ENCODE measurements around the gene MACROD1.
"Not testable (repeated sequence)": the region's sequence is repeated elsewhere in the genome, so short reads cannot be mapped to it uniquely, and the experiment has no call there.

Gene MACROD1

DNA sequence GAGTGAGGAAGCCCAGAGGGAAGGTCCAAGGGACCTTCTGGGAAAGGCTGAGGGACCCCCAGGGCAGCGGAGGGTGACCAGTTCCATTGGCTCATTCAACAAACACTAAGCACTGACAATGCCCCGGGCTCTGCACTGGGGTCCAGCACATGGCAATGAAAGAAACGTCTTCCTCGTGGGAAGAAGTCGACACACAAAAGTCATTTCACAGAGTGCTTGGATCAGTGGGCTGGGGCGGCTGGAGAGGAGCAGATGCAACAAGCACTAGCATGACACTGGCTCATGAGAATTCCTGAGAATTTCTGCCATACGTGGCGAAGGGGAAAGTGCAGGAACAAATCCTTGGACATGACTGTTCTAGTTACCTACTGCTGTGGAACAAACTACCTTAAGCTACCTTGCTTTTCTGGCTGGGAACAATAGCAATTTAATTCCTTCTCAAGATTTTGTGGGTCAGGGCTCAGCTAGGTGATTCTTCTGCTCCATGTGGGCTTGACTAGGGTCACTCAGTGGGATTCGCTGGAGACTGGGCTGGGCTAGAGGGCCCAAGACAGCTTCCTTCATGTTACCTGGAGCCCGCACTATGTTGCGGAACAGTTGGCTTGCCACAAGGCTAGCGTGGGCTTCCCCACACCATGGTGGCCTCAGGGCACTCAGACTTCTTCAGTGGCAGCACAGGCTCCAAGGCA, 13.2 kb upstream of the MACROD1 start:
- no peak overlapping the region for H3K27ac ChIP-seq
- H3K36me3 ChIP-seq (ENCODE audit: insufficient read depth, low read length), result no peaks in the 10 kb centered on the region
- H3K9ac ChIP-seq (ENCODE audit: insufficient read length), result no peak overlapping the region
- no peak for DNase-seq (ENCODE audit: low read depth, low spot score)
- no peaks in the 10 kb centered on the region for H3K9me3 ChIP-seq (ENCODE audit: low read depth, low read length)
- TF ChIP-seq FOXP2 (optimal IDR thresholded peaks at IDR 0.05; ENCODE audit: control extremely low read depth, extremely low read length, insufficient read depth) (no peak), EZH2 (IDR thresholded peaks at IDR 0.05) (no peak), POLR2AphosphoS5 (IDR thresholded peaks at IDR 0.05; ENCODE audit: borderline replicate concordance, low read depth, low read length) (no peak)
- no peak overlapping the region for H3K4me3 ChIP-seq

DNA sequence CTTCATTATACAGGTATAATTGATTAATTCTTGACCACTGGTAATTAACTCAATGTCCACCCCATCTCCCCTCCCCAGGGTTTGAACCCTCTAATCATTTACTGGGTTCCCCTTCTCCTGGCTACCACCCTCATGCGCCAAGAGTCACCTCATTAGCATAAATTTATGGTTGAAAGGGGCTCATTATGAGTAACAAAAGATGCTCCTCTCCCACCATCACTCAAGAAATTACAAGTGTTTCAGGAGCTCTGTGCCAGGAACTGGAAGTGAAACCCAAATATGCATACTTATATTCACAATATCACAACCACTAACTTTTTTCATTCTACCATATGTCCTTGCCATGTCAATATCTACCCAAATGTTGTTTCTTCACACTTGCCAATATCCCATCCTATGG, 12.3 kb upstream of the MACROD1 start:
- no peak overlapping the region for H3K4me3 ChIP-seq
- no peak overlapping the region for H3K27ac ChIP-seq
- H3K36me3 ChIP-seq (ENCODE audit: insufficient read depth, low read length), result no peaks in the 10 kb centered on the region
- no peak for DNase-seq (ENCODE audit: low read depth, low spot score)
- no peak overlapping the region for H3K9ac ChIP-seq (ENCODE audit: insufficient read length)
- TF ChIP-seq POLR2AphosphoS5 (IDR thresholded peaks at IDR 0.05; ENCODE audit: borderline replicate concordance, low read depth, low read length) (no peak), EZH2 (IDR thresholded peaks at IDR 0.05) (no peak), FOXP2 (optimal IDR thresholded peaks at IDR 0.05; ENCODE audit: control extremely low read depth, extremely low read length, insufficient read depth) (no peak)
- H3K9me3 ChIP-seq (ENCODE audit: low read depth, low read length), result no peaks in the 10 kb centered on the region

DNA sequence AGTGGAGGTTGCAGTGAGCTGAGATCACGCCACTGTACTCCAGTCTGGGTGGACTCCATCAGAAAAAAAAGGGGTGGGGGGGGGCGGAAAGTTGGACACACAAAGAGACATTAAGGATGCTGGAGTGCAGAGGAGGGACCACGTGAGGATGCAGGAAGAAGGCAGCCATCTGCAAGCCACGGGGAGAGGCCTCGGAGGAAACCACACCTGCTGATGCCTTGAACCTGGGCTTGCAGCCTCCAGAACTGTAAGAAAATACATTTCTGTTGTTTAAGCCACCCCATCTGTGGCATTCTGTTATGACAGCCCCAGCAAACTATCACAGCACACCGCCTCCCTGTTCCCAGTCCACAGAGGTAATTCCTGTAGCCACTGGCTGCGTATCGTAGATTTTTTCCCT, 10.8 kb upstream of the MACROD1 start:
- Histone ChIP-seq H3K27ac (no peak overlapping the region), H3K9me3 (ENCODE audit: low read depth, low read length) (no peaks in the 10 kb centered on the region), H3K4me3 (no peak overlapping the region), H3K9ac (ENCODE audit: insufficient read length) (no peak overlapping the region), H3K36me3 (ENCODE audit: insufficient read depth, low read length) (no peaks in the 10 kb centered on the region)
- no peak for DNase-seq (ENCODE audit: low read depth, low spot score)
- TF ChIP-seq POLR2AphosphoS5 (IDR thresholded peaks at IDR 0.05; ENCODE audit: borderline replicate concordance, low read depth, low read length), result no peak
- TF ChIP-seq EZH2 (IDR thresholded peaks at IDR 0.05), result no peak
- no peak for TF ChIP-seq FOXP2 (optimal IDR thresholded peaks at IDR 0.05; ENCODE audit: control extremely low read depth, extremely low read length, insufficient read depth)

DNA sequence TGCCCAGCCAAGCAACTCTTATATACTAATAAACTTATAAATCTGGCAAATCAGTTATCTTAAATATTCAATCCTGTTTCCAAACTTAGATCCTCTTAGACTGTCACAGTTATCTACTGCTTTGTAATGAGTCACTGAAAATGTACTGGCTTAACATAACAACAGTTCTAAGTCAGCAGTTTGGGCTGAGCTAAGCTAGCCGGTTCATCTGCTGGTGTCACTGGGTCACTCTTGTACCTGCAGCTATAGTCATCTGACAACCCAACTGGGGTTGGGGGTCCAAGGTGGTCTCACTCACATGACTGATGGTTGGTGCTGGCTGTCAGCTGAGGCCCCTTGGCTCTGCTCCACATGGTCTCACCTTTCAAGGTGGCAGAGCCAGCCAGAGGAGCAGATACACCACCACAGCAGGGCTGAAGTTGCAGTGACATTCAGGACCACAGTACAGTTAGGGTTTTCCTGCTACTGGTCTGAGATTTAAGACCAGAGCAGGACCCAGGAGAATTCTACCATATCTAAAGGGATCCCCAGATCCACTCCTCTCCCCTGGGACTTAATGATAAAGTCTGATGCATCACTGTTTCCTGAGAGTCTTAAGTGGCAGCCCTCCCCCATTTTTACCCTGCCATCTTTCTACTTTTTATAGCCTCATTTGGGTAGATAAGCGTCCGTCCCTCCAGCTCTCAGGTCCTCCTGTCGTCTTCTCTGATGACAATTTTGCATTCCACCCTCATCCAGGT, 7.9 kb upstream of the MACROD1 start:
- Histone ChIP-seq H3K36me3 (ENCODE audit: insufficient read depth, low read length) (no peaks in the 10 kb centered on the region), H3K9ac (ENCODE audit: insufficient read length) (no peak overlapping the region), H3K27ac (no peak overlapping the region), H3K9me3 (ENCODE audit: low read depth, low read length) (no peaks in the 10 kb centered on the region), H3K4me3 (no peak overlapping the region)
- TF ChIP-seq EZH2 (IDR thresholded peaks at IDR 0.05), result no peak
- TF ChIP-seq POLR2AphosphoS5 (IDR thresholded peaks at IDR 0.05; ENCODE audit: borderline replicate concordance, low read depth, low read length), result no peak
- no peak for TF ChIP-seq FOXP2 (optimal IDR thresholded peaks at IDR 0.05; ENCODE audit: control extremely low read depth, extremely low read length, insufficient read depth)
- DNase-seq (ENCODE audit: low read depth, low spot score), result no peak

DNA sequence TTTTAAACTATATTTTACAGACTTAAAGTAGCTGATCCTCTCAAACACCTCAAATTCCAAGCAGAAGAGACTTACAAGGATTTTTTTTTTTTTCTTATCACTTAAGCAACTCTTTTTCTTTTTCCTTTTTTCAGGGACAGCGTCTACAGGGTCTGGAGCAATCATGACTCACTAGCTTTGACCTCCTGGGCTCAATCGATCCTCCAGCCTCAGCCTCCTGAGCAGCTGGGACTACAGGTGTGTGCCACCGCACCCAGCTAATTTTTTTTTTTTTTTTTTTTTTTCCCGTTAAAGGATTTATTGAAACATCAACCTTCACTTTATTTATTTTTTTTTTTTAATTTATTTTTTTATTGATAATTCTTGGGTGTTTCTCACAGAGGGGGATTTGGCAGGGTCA, 4.5 kb upstream of the MACROD1 start:
- Histone ChIP-seq H3K4me3 (no peak overlapping the region), H3K36me3 (ENCODE audit: insufficient read depth, low read length) (no peaks in the 10 kb centered on the region), H3K27ac (no peak overlapping the region), H3K9ac (ENCODE audit: insufficient read length) (no peak overlapping the region), H3K9me3 (ENCODE audit: low read depth, low read length) (no peaks in the 10 kb centered on the region)
- DNase-seq (ENCODE audit: low read depth, low spot score), result no peak
- TF ChIP-seq POLR2AphosphoS5 (IDR thresholded peaks at IDR 0.05; ENCODE audit: borderline replicate concordance, low read depth, low read length), result no peak
- TF ChIP-seq EZH2 (IDR thresholded peaks at IDR 0.05), result no peak
- TF ChIP-seq FOXP2 (optimal IDR thresholded peaks at IDR 0.05; ENCODE audit: control extremely low read depth, extremely low read length, insufficient read depth), result no peak

DNA sequence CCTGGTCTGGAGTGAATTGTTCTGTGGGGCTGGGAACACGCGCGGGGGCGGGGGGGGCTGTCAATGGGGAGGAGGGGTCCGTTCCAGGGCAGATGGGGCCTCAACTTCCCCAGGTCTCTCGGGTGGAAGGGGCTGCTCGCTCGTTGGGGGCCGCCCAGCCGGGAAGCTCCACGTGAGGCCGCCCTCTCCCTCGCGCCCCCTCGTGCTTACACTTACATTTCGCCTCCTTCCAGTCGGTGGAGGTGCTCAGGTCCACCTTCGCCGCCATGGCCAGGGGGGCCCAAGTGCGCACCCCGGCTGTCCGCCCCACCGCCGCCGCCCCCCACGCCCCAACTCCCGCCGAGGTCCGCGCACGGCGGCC, 452 bp downstream of the MACROD1 start:
- Histone ChIP-seq H3K9me3 (ENCODE audit: low read depth, low read length) (no peaks in the 10 kb centered on the region), H3K27ac (no peak overlapping the region), H3K4me3 (peak overlapping the region; percentile 96), H3K9ac (ENCODE audit: insufficient read length) (peak overlapping the region; percentile 80), H3K36me3 (ENCODE audit: insufficient read depth, low read length) (no peaks in the 10 kb centered on the region)
- TF ChIP-seq EZH2 (IDR thresholded peaks at IDR 0.05) (no peak), FOXP2 (optimal IDR thresholded peaks at IDR 0.05; ENCODE audit: control extremely low read depth, extremely low read length, insufficient read depth) (no peak), POLR2AphosphoS5 (IDR thresholded peaks at IDR 0.05; ENCODE audit: borderline replicate concordance, low read depth, low read length) (no peak)
- no peak for DNase-seq (ENCODE audit: low read depth, low spot score)

DNA sequence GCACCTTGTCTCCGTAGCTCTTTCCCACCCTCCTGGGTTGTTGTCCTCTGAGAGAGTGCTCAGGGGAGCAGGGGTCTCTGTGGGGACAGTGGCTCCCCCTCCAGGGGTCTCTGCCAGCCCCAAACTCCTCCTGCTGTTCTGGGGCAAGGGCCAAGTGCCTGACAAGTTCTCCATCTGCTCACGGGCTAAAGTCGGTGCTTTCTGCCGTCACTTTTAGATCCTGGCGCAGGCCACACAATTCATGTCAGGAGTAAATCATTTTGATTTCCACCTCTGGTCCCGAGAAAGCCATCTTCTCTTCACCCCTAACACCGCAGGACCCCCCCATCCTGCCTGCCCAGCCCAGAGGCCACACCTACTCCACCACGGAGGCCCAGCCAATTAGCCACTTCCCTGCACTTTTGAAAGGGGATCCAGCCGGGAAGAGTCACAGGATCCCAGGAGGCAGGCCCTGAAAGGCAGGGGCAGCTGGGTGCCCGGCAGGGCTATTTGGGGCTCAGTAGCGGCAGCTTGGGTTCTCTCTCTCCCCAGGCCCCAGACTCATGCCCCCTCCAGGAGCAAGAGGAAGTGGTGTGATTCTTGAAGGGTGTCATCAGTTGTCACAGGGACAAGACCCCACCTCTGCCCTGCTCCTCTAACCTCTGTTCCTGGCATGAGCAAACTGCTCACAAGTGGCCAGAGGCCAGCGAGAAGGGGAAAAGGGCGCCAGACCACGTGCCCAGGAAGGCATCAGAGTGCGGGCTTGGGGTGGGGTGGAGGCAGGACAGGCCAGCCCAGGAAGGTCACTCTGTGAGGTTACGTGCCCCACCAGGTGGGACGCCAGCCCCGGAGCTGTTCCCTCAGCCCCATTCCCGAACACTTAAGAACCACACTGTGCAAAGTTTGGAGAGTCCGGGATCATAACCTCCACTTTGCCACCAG, 1.3 kb downstream of the MACROD1 start:
- Histone ChIP-seq H3K9ac (ENCODE audit: insufficient read length) (peak overlapping the region; percentile 80), H3K36me3 (ENCODE audit: insufficient read depth, low read length) (no peaks in the 10 kb centered on the region), H3K9me3 (ENCODE audit: low read depth, low read length) (no peaks in the 10 kb centered on the region), H3K4me3 (peak overlapping the region; percentile 96), H3K27ac (no peak overlapping the region)
- no peak for DNase-seq (ENCODE audit: low read depth, low spot score)
- TF ChIP-seq POLR2AphosphoS5 (IDR thresholded peaks at IDR 0.05; ENCODE audit: borderline replicate concordance, low read depth, low read length), result no peak
- TF ChIP-seq EZH2 (IDR thresholded peaks at IDR 0.05), result no peak
- no peak for TF ChIP-seq FOXP2 (optimal IDR thresholded peaks at IDR 0.05; ENCODE audit: control extremely low read depth, extremely low read length, insufficient read depth)

DNA sequence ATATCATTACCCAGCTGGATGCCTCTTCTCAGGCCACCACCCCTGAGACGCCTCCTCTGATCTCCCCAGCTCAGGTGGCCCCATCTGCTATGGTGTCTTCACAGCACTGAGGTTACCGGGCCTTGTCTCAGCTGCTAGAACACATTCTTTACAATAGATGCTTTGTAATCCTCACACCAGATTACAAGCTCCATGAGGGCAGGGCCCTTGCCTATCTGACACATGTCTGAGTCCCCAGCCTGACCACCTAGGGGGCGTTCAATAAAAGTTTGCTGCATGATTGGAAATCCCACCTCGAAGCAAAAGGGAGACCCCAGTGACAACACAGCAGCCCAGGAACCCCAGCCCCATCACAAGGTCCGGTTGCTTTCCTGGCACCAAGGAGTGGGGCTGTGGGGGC, 2.0 kb downstream of the MACROD1 start:
- Histone ChIP-seq H3K9me3 (ENCODE audit: low read depth, low read length) (no peaks in the 10 kb centered on the region), H3K9ac (ENCODE audit: insufficient read length) (no peak overlapping the region), H3K27ac (no peak overlapping the region), H3K36me3 (ENCODE audit: insufficient read depth, low read length) (no peaks in the 10 kb centered on the region), H3K4me3 (no peak overlapping the region)
- TF ChIP-seq POLR2AphosphoS5 (IDR thresholded peaks at IDR 0.05; ENCODE audit: borderline replicate concordance, low read depth, low read length), result no peak
- no peak for TF ChIP-seq EZH2 (IDR thresholded peaks at IDR 0.05)
- no peak for TF ChIP-seq FOXP2 (optimal IDR thresholded peaks at IDR 0.05; ENCODE audit: control extremely low read depth, extremely low read length, insufficient read depth)
- DNase-seq (ENCODE audit: low read depth, low spot score), result no peak

DNA sequence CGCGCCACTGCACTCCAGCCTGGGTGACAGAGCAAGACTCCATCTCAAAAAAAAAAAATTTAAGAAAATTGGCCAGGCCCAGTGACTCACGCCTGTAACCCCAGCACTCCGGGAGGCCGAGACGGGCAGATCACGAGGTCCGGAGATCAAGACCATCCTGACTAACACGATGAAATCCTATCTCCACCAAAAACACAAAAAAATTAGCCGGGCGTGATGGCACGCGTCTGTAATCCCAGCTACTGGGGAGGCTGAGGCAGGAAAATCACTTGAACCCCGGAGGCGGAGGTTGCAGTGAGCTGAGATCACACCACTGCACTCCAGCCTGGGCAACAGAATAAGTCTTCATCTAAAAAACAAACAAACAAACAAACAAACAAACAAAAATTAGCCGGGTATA, 3.1 kb downstream of the MACROD1 start:
- H3K36me3 ChIP-seq (ENCODE audit: insufficient read depth, low read length); DNase-seq (ENCODE audit: low read depth, low spot score); H3K4me3 ChIP-seq; H3K9ac ChIP-seq (ENCODE audit: insufficient read length); H3K9me3 ChIP-seq (ENCODE audit: low read depth, low read length); H3K27ac ChIP-seq: not testable (repeated sequence)

Data from SK-N-MC (cell line).